GM18505 (cell line): ENCODE results near the gene TSC22D1.

Experiments
- ATAC-seq: cut with Tn5 transposase; IDR thresholded peaks from one replicate; pipeline ENCODE4 v1.9.1; 2021; ENCODE audit not compliant: unreplicated experiment
- POLR2A ChIP-seq: IDR thresholded peaks from 4 replicates; pipeline ENCODE4 v1.6.1; 2011; ENCODE audit warnings: borderline replicate concordance; ENCODE audit not compliant: insufficient read depth, insufficient read length; ENCODE audit errors: extremely low read depth

The TSC22D1 gene

GRCh38 chr13:44415815-44416214 is 160.3 kb downstream of the TSC22D1 start:
- no peak for TF ChIP-seq POLR2A
- no peak for ATAC-seq

- no peak for ATAC-seq
- TF ChIP-seq POLR2A: no peak
Measured at GRCh38 chr13:44414716-44415115, 161.4 kb downstream of the TSC22D1 start.

DNA sequence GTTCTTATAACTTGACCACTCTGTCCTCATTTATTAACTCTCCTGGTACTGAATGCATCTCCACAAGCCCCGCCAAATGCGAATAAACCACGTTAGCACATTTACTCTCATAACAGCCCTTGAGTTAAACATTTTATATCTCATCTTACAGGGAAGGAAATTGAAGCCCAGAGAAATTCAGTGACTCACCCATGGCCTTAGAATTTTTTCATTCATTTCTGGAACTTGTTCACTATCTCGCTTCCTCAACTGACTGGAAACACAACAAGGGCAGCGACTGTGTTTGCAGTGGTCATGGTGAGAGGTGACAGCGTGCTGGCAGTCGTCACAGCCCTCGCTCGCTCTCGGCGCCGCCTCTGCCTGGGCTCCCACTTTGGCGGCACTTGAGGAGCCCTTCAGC is 163.0 kb downstream of the TSC22D1 start:
- no peak for TF ChIP-seq POLR2A

GRCh38 chr13:44412346-44412935 is 163.7 kb downstream of the TSC22D1 start:
- no peak for ATAC-seq
- TF ChIP-seq POLR2A: no peak

More for the DNA sequence above, 163.0 kb downstream of the TSC22D1 start:
- no peak for ATAC-seq

GRCh38 chr13:44411841-44412240 is 164.3 kb downstream of the TSC22D1 start:
- TF ChIP-seq POLR2A: no peak
- no peak for ATAC-seq

DNA sequence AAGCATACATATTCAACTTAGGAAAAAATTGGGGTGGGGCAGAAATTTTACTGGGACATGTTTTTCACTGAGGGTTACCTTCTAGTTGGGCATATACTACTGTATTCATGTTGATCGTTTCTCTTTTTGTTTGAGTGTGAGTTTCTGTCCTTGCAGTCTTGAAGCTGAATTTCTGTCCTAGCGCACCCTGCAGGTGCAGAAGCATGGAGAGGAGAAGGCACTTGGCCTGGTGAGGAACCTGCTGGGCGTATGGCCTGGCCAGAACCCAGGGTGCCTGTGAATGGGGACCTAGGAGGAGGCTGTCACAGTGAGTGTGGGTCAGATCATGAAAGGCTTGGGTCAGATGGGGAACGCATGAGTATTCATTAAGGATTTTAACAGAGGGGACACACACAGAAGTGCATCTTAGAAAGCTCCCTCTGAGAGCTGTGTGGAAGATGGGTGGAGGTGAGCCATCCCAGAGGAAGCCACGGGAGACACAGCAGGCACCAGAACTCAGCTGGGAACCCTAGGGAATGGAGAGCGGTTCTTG is 165.7 kb downstream of the TSC22D1 start:
- no peak for TF ChIP-seq POLR2A
- no peak for ATAC-seq

GRCh38 chr13:44409595-44409994 is 166.5 kb downstream of the TSC22D1 start:
- ATAC-seq: no peak
- TF ChIP-seq POLR2A: no peak

DNA sequence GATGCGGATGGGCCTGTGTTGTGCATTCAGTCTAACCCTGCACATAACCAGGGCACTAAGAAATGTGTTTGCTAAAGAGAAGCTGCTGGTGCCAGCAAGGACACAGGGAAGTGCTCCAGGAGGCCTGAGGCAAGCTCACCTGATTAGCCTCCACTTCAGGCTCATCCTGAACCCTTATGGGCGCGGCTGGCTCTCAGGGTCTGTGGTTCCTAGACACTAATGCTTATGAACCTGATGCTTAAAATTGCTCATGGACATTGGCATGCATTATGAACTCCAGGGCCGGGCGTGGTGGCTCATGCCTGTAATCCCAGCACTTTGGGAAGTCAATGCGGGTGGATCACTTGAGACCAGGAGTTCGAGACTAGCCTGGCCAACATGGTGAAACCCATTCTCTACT is 168.2 kb downstream of the TSC22D1 start:
- no peak for TF ChIP-seq POLR2A
- ATAC-seq: no peak

GRCh38 chr13:44407379-44407778 is 168.8 kb downstream of the TSC22D1 start:
- no peak for ATAC-seq
- TF ChIP-seq POLR2A: no peak

GRCh38 chr13:44406617-44407016 is 169.5 kb downstream of the TSC22D1 start:
- ATAC-seq: no peak
- TF ChIP-seq POLR2A: no peak

- TF ChIP-seq POLR2A: no peak
- no peak for ATAC-seq
Measured at GRCh38 chr13:44404261-44405132, 171.6 kb downstream of the TSC22D1 start.

GRCh38 chr13:44403461-44404056 is 172.6 kb downstream of the TSC22D1 start:
- no peak for ATAC-seq

DNA sequence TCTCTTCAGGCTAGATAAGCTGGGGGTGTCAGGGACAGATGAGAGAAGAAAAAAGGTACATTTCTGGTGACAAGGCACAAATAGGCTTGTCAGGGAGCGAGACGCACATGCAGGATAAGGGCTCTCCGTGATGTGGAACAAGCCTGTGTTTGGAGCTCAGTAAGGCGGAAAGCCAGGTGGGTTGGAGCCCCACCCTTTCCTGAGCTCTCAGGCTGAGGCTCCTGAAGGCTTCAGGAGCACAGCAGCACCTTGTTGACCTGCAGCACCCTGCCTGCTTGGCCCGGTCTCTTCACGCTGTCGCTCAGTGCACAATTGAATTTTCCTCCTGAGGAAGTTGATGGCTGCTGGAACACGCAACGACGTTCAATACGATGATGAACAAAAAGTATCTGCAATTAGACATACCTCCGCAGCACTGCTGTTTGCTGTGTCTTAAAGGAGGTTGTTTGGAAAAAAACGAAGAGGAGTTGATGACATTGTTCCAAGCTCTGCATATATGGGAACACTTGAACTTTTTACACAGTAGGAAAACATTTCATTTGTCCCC is 173.2 kb downstream of the TSC22D1 start:
- no peak for TF ChIP-seq POLR2A
- no peak for ATAC-seq

More at GRCh38 chr13:44403461-44404056, 172.6 kb downstream of the TSC22D1 start:
- TF ChIP-seq POLR2A: no peak

DNA sequence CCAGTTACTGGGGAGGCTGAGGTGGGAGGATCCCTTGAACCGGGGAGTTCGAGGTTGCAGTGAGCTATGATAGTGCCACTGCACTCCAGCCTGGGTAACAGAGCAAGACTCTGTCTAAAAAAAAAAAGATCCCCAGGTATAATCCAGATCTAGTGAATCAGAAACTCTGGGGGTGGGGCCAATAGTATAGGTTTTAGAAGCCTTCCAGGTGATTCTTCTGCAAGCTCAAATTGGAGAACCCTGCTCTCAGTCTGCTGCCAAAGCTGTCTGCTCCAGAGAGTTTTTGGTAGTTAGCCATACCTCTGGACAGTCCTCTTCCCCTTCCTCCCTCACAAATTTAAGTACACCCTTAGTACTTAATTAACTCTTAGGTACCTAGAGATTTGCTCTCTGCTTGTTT is 174.6 kb downstream of the TSC22D1 start:
- ATAC-seq: no peak
- TF ChIP-seq POLR2A: no peak

DNA sequence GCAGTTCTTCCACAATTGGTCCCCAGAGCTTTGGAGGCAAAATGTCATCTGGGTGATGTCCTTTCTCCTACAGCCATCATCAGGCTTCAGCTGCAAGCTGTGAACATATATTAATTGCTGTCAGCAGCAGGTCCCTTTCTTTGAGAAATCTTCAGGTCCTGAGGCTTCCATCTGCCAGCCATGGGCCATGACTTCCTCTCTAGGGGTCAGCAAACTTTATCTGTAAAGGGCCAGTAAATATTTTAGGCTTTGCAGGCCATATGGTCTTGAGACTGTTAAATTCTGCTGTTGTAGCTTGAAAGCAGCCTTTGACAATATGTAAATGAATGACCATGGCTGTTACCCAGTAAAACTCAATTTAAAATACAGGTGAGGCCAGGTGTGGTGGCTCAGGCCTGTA is 175.4 kb downstream of the TSC22D1 start:
- TF ChIP-seq POLR2A: no peak
- no peak for ATAC-seq
